HepG2 (cell line): Measurements from ENCODE around the gene ADAMTSL3. TPM values are rescaled to one million over a fixed set of nuclear protein-coding genes. Genes with fewer than 3 reads are reported as not detected.

Source experiments
- ATAC-seq: fragments of 200-7000 bp; cut with Tn5 transposase; 3 replicates; pipeline ENCODE4 v1.9.1; 2020; ENCODE audit warnings: mild to moderate bottlenecking, moderate library complexity
- BruUV-seq: library from RNA; stranded (reverse); fragments of 400-500 nt; replicated peaks from 2 replicates; lab custom pipeline; 2021; lab: Mats Ljungman, UMichigan
- CTCF ChIA-PET: fragments of 300-600 bp; formaldehyde crosslinking; extraction: SDS; loops from one replicate; lab custom pipeline; 2021; ENCODE audit warnings: low total read pairs, inconsistent platforms, low intra/inter-chr PET ratio; lab: Yijun Ruan, JAX
- POLR2A ChIA-PET: fragments of 350-600 bp; sonication (Branson Sonifier 250); formaldehyde crosslinking; loops from one replicate; lab custom pipeline; 2020; ENCODE audit warnings: antibody characterized with exemption, inconsistent platforms; lab: Yijun Ruan, JAX
- DNase-seq: peaks from one replicate; pipeline ENCODE4 v3.0.0-alpha.2; 2015; ENCODE audit warnings: low spot score
- FAIRE-seq: peaks from 3 replicates; lab custom pipeline; 2011; peaks lifted over from hg19 to GRCh38; lab: Jason Lieb, UNC
- H2AFZ ChIP-seq: one replicate; pipeline ENCODE4 v1.6.1; 2011; ENCODE audit warnings: low read length, inconsistent platforms
- H3K27ac ChIP-seq: fragments of 300-600 bp; 3 replicates; pipeline ENCODE4 v1.8.0; 2011; ENCODE audit warnings: mixed run types, mild to moderate bottlenecking, mixed read lengths, low read length, inconsistent platforms; ENCODE audit not compliant: insufficient read depth; ENCODE audit errors: extremely low read length
- H3K27me3 ChIP-seq, 2 experiments: fragments of 200-600 bp in 1 of 2; 2 replicates in 1 of 2; 3 replicates in 1 of 2; pipeline versions ENCODE4 v1.6.0 to v1.8.0; 2011; ENCODE audit warnings: low read length in 2 of 2, mild to moderate bottlenecking in 2 of 2, moderate library complexity in 2 of 2, inconsistent platforms in 1 of 2; ENCODE audit not compliant: insufficient read depth in 2 of 2, control insufficient read depth in 1 of 2
- H3K36me3 ChIP-seq, 2 experiments: fragments of 200-600 bp in 1 of 2; replicated peaks in 1 of 2; 2 replicates in 1 of 2; 3 replicates in 1 of 2; pipeline versions ENCODE4 v1.5.1 to v1.8.0; 2011; ENCODE audit warnings: low read length in 2 of 2, inconsistent platforms in 1 of 2; ENCODE audit not compliant: insufficient read depth in 2 of 2, control insufficient read depth in 1 of 2
- H3K4me1 ChIP-seq: 2 replicates; pipeline ENCODE4 v1.5.1; 2012; ENCODE audit warnings: low read length, inconsistent platforms; ENCODE audit not compliant: insufficient read depth
- H3K4me2 ChIP-seq: 2 replicates; pipeline ENCODE4 v1.6.0; 2011; ENCODE audit warnings: low read depth, low read length, inconsistent platforms
- H3K4me3 ChIP-seq, 3 experiments: fragments of 200-600 bp in 1 of 3; sonication (generic), shearing (Covaris generic) in 1 of 3; replicated peaks in 1 of 3; 2 replicates each; pipeline ENCODE4 v1.5.1; 2011 to 2016; ENCODE audit warnings: low read length in 3 of 3, inconsistent platforms in 2 of 3, low read depth in 2 of 3, mild to moderate bottlenecking in 2 of 3, control low read depth in 1 of 3, mixed read lengths in 1 of 3; ENCODE audit not compliant: insufficient read depth in 1 of 3
- H3K79me2 ChIP-seq: one replicate; pipeline ENCODE4 v1.6.1; 2011; ENCODE audit warnings: low read length, inconsistent platforms; ENCODE audit not compliant: insufficient read depth
- H3K9ac ChIP-seq: 2 replicates; pipeline ENCODE4 v1.6.0; 2011; ENCODE audit warnings: mild to moderate bottlenecking, low read depth, low read length, inconsistent platforms; ENCODE audit not compliant: insufficient read depth
- H3K9me3 ChIP-seq: 2 replicates; pipeline ENCODE4 v1.5.1; 2012; ENCODE audit warnings: mild to moderate bottlenecking, low read length
- H4K20me1 ChIP-seq: 2 replicates; pipeline ENCODE4 v1.6.0; 2011; ENCODE audit warnings: inconsistent platforms, mild to moderate bottlenecking, low read length, moderate library complexity; ENCODE audit not compliant: insufficient read depth
- ZBTB1 ChIP-seq: sonication (generic); formaldehyde crosslinking; IDR thresholded peaks from 2 replicates; pipeline ENCODE4 v1.4.0; 2020; ENCODE audit warnings: missing genetic modification reagents, borderline replicate concordance
- ZNF274 ChIP-seq: sonication (generic); formaldehyde crosslinking; IDR thresholded peaks from 2 replicates; pipeline ENCODE4 v1.5.1; 2020; ENCODE audit warnings: mild to moderate bottlenecking, missing genetic modification reagents
- ZNF552 ChIP-seq: sonication (generic); formaldehyde crosslinking; IDR thresholded peaks from 2 replicates; pipeline ENCODE4 v1.9.0; 2022; ENCODE audit warnings: missing genetic modification reagents, mild to moderate bottlenecking, borderline replicate concordance
- WGBS: methylation state at CpG from one replicate; pipeline ENCODE4 v1.1.6; 2017; ENCODE audit warnings: low lambda C conversion rate; 5-methylcytosine and 5-hydroxymethylcytosine counted together
- in situ Hi-C: cut with HindIII; loops from 2 replicates; pipeline ENCODE4 v1.10.0; 2017; ENCODE audit warnings: low pct_unique_long_range_greater_than_20kb; ENCODE audit not compliant: extremely low pct_ligation_motif_present
- intact Hi-C: fragments of 100-400 bp; cut with micrococcal nuclease; formaldehyde crosslinking; loops from one replicate; pipeline ENCODE4 v1.10.0; 2022; ENCODE audit not compliant: unreplicated experiment
- polyA plus RNA-seq, 8 experiments: library from polyadenylated mRNA; depleted of rRNA in 3 of 8; stranded (reverse) in 7 of 8; unstranded in 1 of 8; fragments of >200 nt; fragmentation: Illumina TruSeq in 4 of 8; extraction: Trizol in 4 of 8; gene quantifications; 2 replicates each; pipeline versions ENCODE4 v1.2.1 to v1.2.3, GENCODE V29; 2011 to 2016; ENCODE audit warnings: low read depth in 4 of 8, missing spikeins in 1 of 8, mixed read lengths in 1 of 8; ENCODE audit not compliant: insufficient read depth in 1 of 8
- total RNA-seq, 5 experiments: library from RNA; depleted of rRNA; stranded (reverse); fragments of >200 nt; fragmentation: Illumina TruSeq; extraction: Trizol; gene quantifications; 2 replicates each; pipeline ENCODE4 v1.2.3, GENCODE V29; 2016; ENCODE audit warnings: low read depth in 1 of 5
- TF ChIP-seq, protein P1 (sequence below), 2 experiments: sonication (generic) in 1 of 2; formaldehyde crosslinking in 1 of 2; IDR thresholded peaks; 2 replicates each; pipeline versions ENCODE4 v1.5.1 to v1.6.1; 2011 to 2020; ENCODE audit warnings: borderline replicate concordance in 1 of 2, low read depth in 1 of 2, low read length in 1 of 2, mild to moderate bottlenecking in 1 of 2, missing genetic modification reagents in 1 of 2, moderate library complexity in 1 of 2
- TF ChIP-seq, protein P2 (sequence below): sonication (generic); formaldehyde crosslinking; IDR thresholded peaks from 2 replicates; pipeline ENCODE4 v1.4.0; 2020; ENCODE audit warnings: mild to moderate bottlenecking, missing genetic modification reagents

ADAMTSL3 gene
- total and polyA plus RNA-seq, 2 of the 13 experiments (the other 11 are each of a cell fraction or from before 2014, with no cell fraction given): 0.04 to 0.09 TPM

DNA sequence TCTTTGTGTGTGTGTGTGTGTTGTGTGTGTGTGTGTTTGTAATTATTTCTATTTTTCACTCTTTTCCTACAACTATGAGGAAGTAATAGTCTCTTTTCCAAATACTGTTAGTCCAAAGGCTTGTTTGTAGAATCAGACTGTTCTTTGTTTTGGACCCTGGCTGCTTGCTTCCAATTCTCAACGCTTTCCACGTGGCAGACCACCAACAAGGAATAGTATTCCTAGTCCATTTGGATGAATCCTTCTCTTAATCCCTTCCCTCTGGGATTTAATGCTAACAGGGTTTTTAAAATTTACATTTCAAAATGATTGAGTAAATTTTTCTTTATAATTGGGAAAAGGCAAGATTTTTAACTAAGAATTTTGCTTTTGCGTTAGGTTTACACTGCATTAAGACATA is 62.7 kb downstream of the ADAMTSL3 start:
- POLR2A ChIA-PET: no interaction called here
- Histone ChIP-seq H3K79me2 (no peaks in the 10 kb centered on the region), H3K4me1 (no peaks in the 10 kb centered on the region), H3K36me3 (no peaks in the 10 kb centered on the region), H3K9me3 (no peaks in the 10 kb centered on the region), H3K4me3 (no peak overlapping the region), H3K9ac (no peak overlapping the region), H3K27me3 (no peaks in the 10 kb centered on the region), H2AFZ (no peak overlapping the region), H3K27ac (no peak overlapping the region), H4K20me1 (no peaks in the 10 kb centered on the region), H3K4me2 (no peak overlapping the region)
- intact Hi-C loops (no loop called here), in situ Hi-C loops (no loop called here)
- DNase-seq (no peak), FAIRE-seq (no peak), ATAC-seq (no peak)
- CTCF ChIA-PET: no interaction called here
- 37% methylated on average over 3 of the region's 3 CpGs for WGBS
- BruUV-seq: no TSS peak
- TF ChIP-seq ZNF552 (CRISPR knock-in tag) (no peak), ZBTB1 (CRISPR knock-in tag) (no peak), ZNF274 (CRISPR knock-in tag) (no peak)
- TF ChIP-seq, protein P1, sequence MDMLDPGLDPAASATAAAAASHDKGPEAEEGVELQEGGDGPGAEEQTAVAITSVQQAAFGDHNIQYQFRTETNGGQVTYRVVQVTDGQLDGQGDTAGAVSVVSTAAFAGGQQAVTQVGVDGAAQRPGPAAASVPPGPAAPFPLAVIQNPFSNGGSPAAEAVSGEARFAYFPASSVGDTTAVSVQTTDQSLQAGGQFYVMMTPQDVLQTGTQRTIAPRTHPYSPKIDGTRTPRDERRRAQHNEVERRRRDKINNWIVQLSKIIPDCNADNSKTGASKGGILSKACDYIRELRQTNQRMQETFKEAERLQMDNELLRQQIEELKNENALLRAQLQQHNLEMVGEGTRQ (IDR thresholded peaks at IDR 0.05; ENCODE audit: low read depth, low read length): no peak
- TF ChIP-seq, protein P1 (CRISPR knock-in tag; IDR thresholded peaks at IDR 0.05; ENCODE audit: borderline replicate concordance): no peak
- TF ChIP-seq, protein P2, sequence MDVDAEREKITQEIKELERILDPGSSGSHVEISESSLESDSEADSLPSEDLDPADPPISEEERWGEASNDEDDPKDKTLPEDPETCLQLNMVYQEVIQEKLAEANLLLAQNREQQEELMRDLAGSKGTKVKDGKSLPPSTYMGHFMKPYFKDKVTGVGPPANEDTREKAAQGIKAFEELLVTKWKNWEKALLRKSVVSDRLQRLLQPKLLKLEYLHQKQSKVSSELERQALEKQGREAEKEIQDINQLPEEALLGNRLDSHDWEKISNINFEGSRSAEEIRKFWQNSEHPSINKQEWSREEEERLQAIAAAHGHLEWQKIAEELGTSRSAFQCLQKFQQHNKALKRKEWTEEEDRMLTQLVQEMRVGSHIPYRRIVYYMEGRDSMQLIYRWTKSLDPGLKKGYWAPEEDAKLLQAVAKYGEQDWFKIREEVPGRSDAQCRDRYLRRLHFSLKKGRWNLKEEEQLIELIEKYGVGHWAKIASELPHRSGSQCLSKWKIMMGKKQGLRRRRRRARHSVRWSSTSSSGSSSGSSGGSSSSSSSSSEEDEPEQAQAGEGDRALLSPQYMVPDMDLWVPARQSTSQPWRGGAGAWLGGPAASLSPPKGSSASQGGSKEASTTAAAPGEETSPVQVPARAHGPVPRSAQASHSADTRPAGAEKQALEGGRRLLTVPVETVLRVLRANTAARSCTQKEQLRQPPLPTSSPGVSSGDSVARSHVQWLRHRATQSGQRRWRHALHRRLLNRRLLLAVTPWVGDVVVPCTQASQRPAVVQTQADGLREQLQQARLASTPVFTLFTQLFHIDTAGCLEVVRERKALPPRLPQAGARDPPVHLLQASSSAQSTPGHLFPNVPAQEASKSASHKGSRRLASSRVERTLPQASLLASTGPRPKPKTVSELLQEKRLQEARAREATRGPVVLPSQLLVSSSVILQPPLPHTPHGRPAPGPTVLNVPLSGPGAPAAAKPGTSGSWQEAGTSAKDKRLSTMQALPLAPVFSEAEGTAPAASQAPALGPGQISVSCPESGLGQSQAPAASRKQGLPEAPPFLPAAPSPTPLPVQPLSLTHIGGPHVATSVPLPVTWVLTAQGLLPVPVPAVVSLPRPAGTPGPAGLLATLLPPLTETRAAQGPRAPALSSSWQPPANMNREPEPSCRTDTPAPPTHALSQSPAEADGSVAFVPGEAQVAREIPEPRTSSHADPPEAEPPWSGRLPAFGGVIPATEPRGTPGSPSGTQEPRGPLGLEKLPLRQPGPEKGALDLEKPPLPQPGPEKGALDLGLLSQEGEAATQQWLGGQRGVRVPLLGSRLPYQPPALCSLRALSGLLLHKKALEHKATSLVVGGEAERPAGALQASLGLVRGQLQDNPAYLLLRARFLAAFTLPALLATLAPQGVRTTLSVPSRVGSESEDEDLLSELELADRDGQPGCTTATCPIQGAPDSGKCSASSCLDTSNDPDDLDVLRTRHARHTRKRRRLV (CRISPR knock-in tag): no peak
